HEK293 (cell line): ENCODE data around the gene MMP24OS.

Experiments used
- BCL11A ChIP-seq: fragments of 450-650 bp; formaldehyde crosslinking; IDR thresholded peaks from 2 replicates; pipeline ENCODE4 v1.5.1; 2016; ENCODE audit warnings: low read depth, missing biosample characterization, missing genetic modification characterization
- GFI1B ChIP-seq: fragments of 450-650 bp; formaldehyde crosslinking; IDR thresholded peaks from 2 replicates; pipeline ENCODE4 v1.5.1; 2016; ENCODE audit warnings: missing biosample characterization, missing genetic modification characterization
- KLF8 ChIP-seq: fragments of 450-650 bp; formaldehyde crosslinking; IDR thresholded peaks from 2 replicates; pipeline ENCODE4 v1.5.1; 2016; ENCODE audit warnings: missing biosample characterization, missing genetic modification characterization
- PATZ1 ChIP-seq: fragments of 450-650 bp; formaldehyde crosslinking; IDR thresholded peaks from 2 replicates; pipeline ENCODE4 v1.5.1; 2016; ENCODE audit warnings: missing biosample characterization, missing genetic modification characterization
- PRDM4 ChIP-seq: fragments of 450-650 bp; formaldehyde crosslinking; IDR thresholded peaks from 2 replicates; pipeline ENCODE4 v1.5.1; 2017; ENCODE audit warnings: missing biosample characterization, missing genetic modification characterization
- SCRT1 ChIP-seq: fragments of 450-650 bp; formaldehyde crosslinking; IDR thresholded peaks from 2 replicates; pipeline ENCODE4 v1.5.1; 2016; ENCODE audit warnings: missing biosample characterization, missing genetic modification characterization, borderline replicate concordance
- SCRT2 ChIP-seq: fragments of 450-650 bp; formaldehyde crosslinking; IDR thresholded peaks from 2 replicates; pipeline ENCODE4 v1.5.1; 2016; ENCODE audit warnings: missing biosample characterization, missing genetic modification characterization
- ZBTB20 ChIP-seq: fragments of 450-650 bp; formaldehyde crosslinking; IDR thresholded peaks from 2 replicates; pipeline ENCODE4 v1.5.1; 2016; ENCODE audit warnings: missing biosample characterization, missing genetic modification characterization
- ZBTB21 ChIP-seq: fragments of 450-650 bp; formaldehyde crosslinking; IDR thresholded peaks from 2 replicates; pipeline ENCODE4 v1.5.1; 2017; ENCODE audit warnings: missing biosample characterization, missing genetic modification characterization
- ZBTB48 ChIP-seq: fragments of 450-650 bp; formaldehyde crosslinking; IDR thresholded peaks from 2 replicates; pipeline ENCODE4 v1.5.1; 2016; ENCODE audit warnings: missing biosample characterization, missing genetic modification characterization
- ZBTB6 ChIP-seq: fragments of 450-650 bp; formaldehyde crosslinking; IDR thresholded peaks from 2 replicates; pipeline ENCODE4 v1.5.1; 2017; ENCODE audit warnings: missing biosample characterization, missing genetic modification characterization
- ZFHX2 ChIP-seq: fragments of 450-650 bp; formaldehyde crosslinking; conservative IDR thresholded peaks from 2 replicates; pipeline ENCODE4 v1.5.1; 2016; ENCODE audit warnings: missing biosample characterization, missing genetic modification characterization
- ZNF121 ChIP-seq: fragments of 450-650 bp; formaldehyde crosslinking; IDR thresholded peaks from 2 replicates; pipeline ENCODE4 v1.5.1; 2016; ENCODE audit warnings: missing biosample characterization, missing genetic modification characterization
- ZNF140 ChIP-seq: fragments of 450-650 bp; formaldehyde crosslinking; IDR thresholded peaks from 2 replicates; pipeline ENCODE4 v1.5.1; 2016; ENCODE audit warnings: missing biosample characterization, missing genetic modification characterization
- ZNF169 ChIP-seq: fragments of 450-650 bp; formaldehyde crosslinking; IDR thresholded peaks from 2 replicates; pipeline ENCODE4 v1.5.1; 2016; ENCODE audit warnings: missing biosample characterization, missing genetic modification characterization
- ZNF202 ChIP-seq: fragments of 450-650 bp; formaldehyde crosslinking; IDR thresholded peaks from 2 replicates; pipeline ENCODE4 v1.5.1; 2016; ENCODE audit warnings: missing biosample characterization, missing genetic modification characterization, borderline replicate concordance
- ZNF239 ChIP-seq: fragments of 450-650 bp; formaldehyde crosslinking; IDR thresholded peaks from 2 replicates; pipeline ENCODE4 v1.5.1; 2016; ENCODE audit warnings: missing biosample characterization, missing genetic modification characterization
- ZNF24 ChIP-seq: fragments of 450-650 bp; formaldehyde crosslinking; IDR thresholded peaks from 2 replicates; pipeline ENCODE4 v1.5.1; 2016; ENCODE audit warnings: missing biosample characterization, missing genetic modification characterization
- ZNF280C ChIP-seq: fragments of 450-650 bp; formaldehyde crosslinking; IDR thresholded peaks from 2 replicates; pipeline ENCODE4 v1.5.1; 2016; ENCODE audit warnings: missing biosample characterization, missing genetic modification characterization
- ZNF335 ChIP-seq: fragments of 450-650 bp; formaldehyde crosslinking; conservative IDR thresholded peaks from 2 replicates; pipeline ENCODE4 v1.5.1; 2016; ENCODE audit warnings: missing biosample characterization, missing genetic modification characterization
- ZNF362 ChIP-seq: fragments of 450-650 bp; formaldehyde crosslinking; IDR thresholded peaks from 2 replicates; pipeline ENCODE4 v1.5.1; 2016; ENCODE audit warnings: missing biosample characterization, missing genetic modification characterization
- ZNF426 ChIP-seq: fragments of 450-650 bp; formaldehyde crosslinking; IDR thresholded peaks from 2 replicates; pipeline ENCODE4 v1.5.1; 2017; ENCODE audit warnings: missing biosample characterization, missing genetic modification characterization, mild to moderate bottlenecking, inconsistent platforms, moderate library complexity
- ZNF449 ChIP-seq: fragments of 450-650 bp; formaldehyde crosslinking; IDR thresholded peaks from 2 replicates; pipeline ENCODE4 v1.5.1; 2017; ENCODE audit warnings: missing biosample characterization, mild to moderate bottlenecking, missing genetic modification characterization, moderate library complexity
- ZNF510 ChIP-seq: fragments of 450-650 bp; formaldehyde crosslinking; IDR thresholded peaks from 2 replicates; pipeline ENCODE4 v1.5.1; 2018; ENCODE audit warnings: mild to moderate bottlenecking, missing genetic modification characterization, missing biosample characterization; ENCODE audit not compliant: insufficient replicate concordance
- ZNF629 ChIP-seq: fragments of 450-650 bp; formaldehyde crosslinking; IDR thresholded peaks from 2 replicates; pipeline ENCODE4 v1.5.1; 2017; ENCODE audit warnings: missing biosample characterization, missing genetic modification characterization
- ZNF658 ChIP-seq: fragments of 450-650 bp; formaldehyde crosslinking; IDR thresholded peaks from 2 replicates; pipeline ENCODE4; 2016; ENCODE audit warnings: missing biosample characterization, missing genetic modification characterization
- ZNF776 ChIP-seq: fragments of 450-650 bp; formaldehyde crosslinking; IDR thresholded peaks from 2 replicates; pipeline ENCODE4 v1.5.0; 2017; ENCODE audit warnings: missing biosample characterization, missing genetic modification characterization, borderline replicate concordance
- ZNF830 ChIP-seq: fragments of 450-650 bp; IDR thresholded peaks from 2 replicates; pipeline ENCODE4 v1.5.0; 2018; ENCODE audit warnings: missing biosample characterization, missing genetic modification characterization, low read depth, mild to moderate bottlenecking, moderate library complexity
- ZSCAN16 ChIP-seq: fragments of 450-650 bp; formaldehyde crosslinking; IDR thresholded peaks from 2 replicates; pipeline ENCODE4 v1.5.1; 2016; ENCODE audit warnings: missing biosample characterization, missing genetic modification characterization

Gene MMP24OS

GRCh38 chr20:35226884-35227681 is 50.8 kb downstream of the MMP24OS start (continued):
- TF ChIP-seq PATZ1 (no peak), ZNF335 (tag by site-specific recombination) (peak; percentile 67), PRDM4 (tag by site-specific recombination) (no peak), SCRT2 (tag by site-specific recombination) (no peak), ZNF776 (no peak), ZFHX2 (peak; percentile 41), ZNF280C (tag by site-specific recombination) (no peak), ZBTB48 (tag by site-specific recombination) (no peak), ZNF510 (tag by site-specific recombination) (no peak), ZBTB20 (tag by site-specific recombination) (peak; percentile 14; the same call in 1 of the 2 replicates), ZNF426 (tag by site-specific recombination) (no peak), ZNF169 (tag by site-specific recombination) (no peak), GFI1B (tag by site-specific recombination) (no peak), ZNF629 (tag by site-specific recombination) (no peak), ZNF362 (tag by site-specific recombination) (no peak), ZNF202 (no peak), ZSCAN16 (tag by site-specific recombination) (no peak), BCL11A (tag by site-specific recombination) (no peak), ZNF24 (tag by site-specific recombination) (no peak), ZBTB21 (no peak), KLF8 (tag by site-specific recombination) (peak; percentile 61; the same call in 1 of the 2 replicates), ZNF140 (no peak), ZBTB6 (tag by site-specific recombination) (no peak), SCRT1 (no peak), ZNF830 (tag by site-specific recombination) (no peak), ZNF658 (tag by site-specific recombination) (no peak), ZNF239 (tag by site-specific recombination) (no peak), ZNF449 (tag by site-specific recombination) (no peak), ZNF121 (tag by site-specific recombination) (no peak)
